ENCODE data around the gene RGS6. TPM values are rescaled to one million over a fixed set of nuclear protein-coding genes. Genes with fewer than 3 reads are reported as not detected.

Gene RGS6
- total RNA-seq, 4 donors from 2014 or later, result 0.46 to 3.7 (median 1.6) TPM

GRCh38 chr14:72000907-72001306 is 68.7 kb downstream of the RGS6 start:
- no peak overlapping the region for H3K4me3 ChIP-seq
- in situ Hi-C loops (cut with MboI; ENCODE audit: low sequenced_read_pairs in 4 of 4) (no loop called here), intact Hi-C loops (cut with DNase I; ENCODE audit: low total_unique reads) (no loop called here)
- no peak overlapping the region for H3K27ac ChIP-seq
- no peaks in the 10 kb centered on the region for H3K36me3 ChIP-seq
- no peaks in the 10 kb centered on the region for H3K9me3 ChIP-seq
- no peaks in the 10 kb centered on the region for H3K4me1 ChIP-seq
- DNase-seq (no peak), ATAC-seq (no peak)
- TF ChIP-seq POLR2A (IDR thresholded peaks at IDR 0.05) (no peak), CTCF (IDR thresholded peaks at IDR 0.05 in 4 of 5, conservative IDR thresholded peaks at IDR 0.05 in 1 of 5) (no peak)
- H3K27me3 ChIP-seq, result no peaks in the 10 kb centered on the region

DNA sequence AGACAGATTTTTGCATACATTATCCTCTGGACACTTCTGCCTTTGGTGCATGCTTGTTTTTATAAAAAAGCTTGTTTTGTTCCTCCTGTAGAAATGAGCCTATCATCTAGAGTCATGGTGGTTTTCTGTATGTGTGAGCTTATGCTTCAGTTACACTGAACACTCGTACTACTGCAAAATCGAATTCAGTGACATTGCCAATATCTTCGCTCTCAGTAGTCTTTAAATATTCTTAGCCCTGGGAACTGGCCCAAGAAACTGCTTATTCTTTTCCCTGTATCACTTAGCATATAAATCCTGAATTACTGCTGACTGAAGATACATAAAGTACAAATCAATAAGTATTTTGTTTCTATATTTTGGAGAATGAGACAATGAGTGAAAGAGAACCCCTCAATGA is 70.5 kb downstream of the RGS6 start:
- in situ Hi-C loops (cut with MboI; ENCODE audit: low sequenced_read_pairs in 4 of 4) (no loop called here), intact Hi-C loops (cut with DNase I; ENCODE audit: low total_unique reads) (no loop called here)
- ATAC-seq (no peak), DNase-seq (no peak)
- no peak overlapping the region for H3K27ac ChIP-seq
- H3K36me3 ChIP-seq, result no peaks in the 10 kb centered on the region
- H3K9me3 ChIP-seq, result no peaks in the 10 kb centered on the region
- no peaks in the 10 kb centered on the region for H3K27me3 ChIP-seq
- TF ChIP-seq POLR2A (IDR thresholded peaks at IDR 0.05), result no peak
- no peak for TF ChIP-seq CTCF (IDR thresholded peaks at IDR 0.05 in 4 of 5, conservative IDR thresholded peaks at IDR 0.05 in 1 of 5)
- no peak overlapping the region for H3K4me3 ChIP-seq
- H3K4me1 ChIP-seq, result no peaks in the 10 kb centered on the region

GRCh38 chr14:72008666-72009065 is 76.4 kb downstream of the RGS6 start:
- H3K27ac ChIP-seq, result no peak overlapping the region
- no peak overlapping the region for H3K4me3 ChIP-seq
- TF ChIP-seq POLR2A (IDR thresholded peaks at IDR 0.05), result no peak
- no peak for TF ChIP-seq CTCF (IDR thresholded peaks at IDR 0.05 in 4 of 5, conservative IDR thresholded peaks at IDR 0.05 in 1 of 5)
- intact Hi-C loops (cut with DNase I; ENCODE audit: low total_unique reads) (no loop called here), in situ Hi-C loops (cut with MboI; ENCODE audit: low sequenced_read_pairs in 4 of 4) (no loop called here)
- no peaks in the 10 kb centered on the region for H3K36me3 ChIP-seq
- H3K27me3 ChIP-seq, result no peaks in the 10 kb centered on the region
- no peak for DNase-seq
- ATAC-seq, result no peak
- no peaks in the 10 kb centered on the region for H3K4me1 ChIP-seq
- H3K9me3 ChIP-seq, result no peaks in the 10 kb centered on the region

- intact Hi-C loops (cut with DNase I; ENCODE audit: low total_unique reads) (no loop called here), in situ Hi-C loops (cut with MboI; ENCODE audit: low sequenced_read_pairs in 4 of 4) (no loop called here)
- H3K36me3 ChIP-seq, result no peaks in the 10 kb centered on the region
- no peak overlapping the region for H3K4me3 ChIP-seq
- H3K27ac ChIP-seq, result no peak overlapping the region
- H3K27me3 ChIP-seq, result no peaks in the 10 kb centered on the region
- no peaks in the 10 kb centered on the region for H3K4me1 ChIP-seq
- ATAC-seq (no peak), DNase-seq (no peak)
- no peak for TF ChIP-seq POLR2A (IDR thresholded peaks at IDR 0.05)
- no peak for TF ChIP-seq CTCF (IDR thresholded peaks at IDR 0.05 in 4 of 5, conservative IDR thresholded peaks at IDR 0.05 in 1 of 5)
- no peaks in the 10 kb centered on the region for H3K9me3 ChIP-seq
These were observed 78.2 kb downstream of the RGS6 start for GRCh38 chr14:72010474-72010873.

DNA sequence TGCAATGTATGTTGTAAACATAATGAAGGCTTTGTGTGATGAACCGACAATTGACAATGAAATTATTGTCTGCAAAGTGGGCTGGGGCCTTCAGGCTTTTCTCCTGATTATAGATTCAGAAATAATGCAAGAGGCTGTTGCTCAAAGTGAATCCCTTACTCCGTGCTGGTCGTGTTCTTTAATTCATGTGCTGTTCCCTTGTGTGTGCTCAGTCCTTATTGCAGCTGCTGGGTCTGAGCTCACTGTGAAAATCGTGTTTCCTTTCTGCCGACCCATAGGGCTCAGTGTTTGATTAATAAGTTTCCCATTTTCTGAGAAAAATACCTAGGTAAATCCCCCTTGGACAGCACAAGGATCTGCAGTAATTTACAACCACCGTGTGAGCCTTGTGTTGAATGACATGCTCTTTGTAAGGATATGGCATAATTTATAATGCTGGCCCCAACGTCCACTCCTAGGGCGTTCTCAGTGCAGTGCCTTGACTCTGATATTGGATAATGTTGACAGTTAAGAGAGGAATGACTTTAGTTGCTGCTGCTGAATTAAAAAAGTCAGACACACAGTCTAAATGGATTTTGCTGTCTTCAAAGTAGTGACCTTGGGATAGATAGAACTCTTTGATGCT is 81.6 kb downstream of the RGS6 start:
- Histone ChIP-seq H3K27ac (no peak overlapping the region), H3K4me3 (no peak overlapping the region), H3K4me1 (no peaks in the 10 kb centered on the region), H3K9me3 (no peaks in the 10 kb centered on the region), H3K36me3 (no peaks in the 10 kb centered on the region), H3K27me3 (no peaks in the 10 kb centered on the region)
- DNase-seq, result no peak
- TF ChIP-seq POLR2A (IDR thresholded peaks at IDR 0.05) (no peak), CTCF (IDR thresholded peaks at IDR 0.05 in 4 of 5, conservative IDR thresholded peaks at IDR 0.05 in 1 of 5) (no peak)
- intact Hi-C loops (cut with DNase I; ENCODE audit: low total_unique reads) (no loop called here), in situ Hi-C loops (cut with MboI; ENCODE audit: low sequenced_read_pairs in 4 of 4) (no loop called here)
- no peak for ATAC-seq

Data from gastrocnemius medialis (tissue), 4 donors.